ENCODE results near the gene ERAL1. TPM values are rescaled to one million over a fixed set of nuclear protein-coding genes. Genes with fewer than 3 reads are reported as not detected.

Gene ERAL1
- total RNA-seq, 6 experiments from 2014 or later: 21.6 to 47.1 (median 23.4) TPM

GRCh38 chr17:28895794-28896447, 41.1 kb downstream of the ERAL1 start:
- Histone ChIP-seq H3K27ac (peak overlapping the region; percentile 85 to 98 (median 92)), H3K4me1 (peaks cover 0 to 40% (median 15%) of the 10 kb centered on the region in 4 donors), H3K36me3 (no peaks in the 10 kb centered on the region), H3K4me3 (peak overlapping the region; percentile 90 to 93 (median 93)), H3K27me3 (no peaks in the 10 kb centered on the region), H3K9me3 (no peaks in the 10 kb centered on the region)
- no peak for DNase-seq
- no peak for ATAC-seq
- 18% methylated on average over 1 of the region's 3 CpGs for WGBS (ENCODE audit: insufficient coverage, low coverage, low lambda C conversion rate, missing lambda C conversion rate)
- intact Hi-C loops (cut with DNase I): no loop called here
- TF ChIP-seq CTCF (IDR thresholded peaks at IDR 0.05) (no peak), POLR2A (IDR thresholded peaks at IDR 0.05) (no peak)

- intact Hi-C loops (cut with DNase I): no loop called here
- TF ChIP-seq POLR2A (IDR thresholded peaks at IDR 0.05) (no peak), CTCF (IDR thresholded peaks at IDR 0.05) (no peak)
- WGBS (ENCODE audit: insufficient coverage, low coverage, low lambda C conversion rate, missing lambda C conversion rate): 3% methylated on average over 5 of the region's 5 CpGs
- no peaks in the 10 kb centered on the region for H3K36me3 ChIP-seq
- H3K9me3 ChIP-seq: no peaks in the 10 kb centered on the region
- H3K4me1 ChIP-seq: peaks cover 0 to 42% (median 15%) of the 10 kb centered on the region in 4 donors
- H3K4me3 ChIP-seq: peak overlapping the region; percentile 90 to 93 (median 93)
- no peak for ATAC-seq
- no peaks in the 10 kb centered on the region for H3K27me3 ChIP-seq
- DNase-seq: no peak
- H3K27ac ChIP-seq: peak overlapping the region; percentile 85 to 98 (median 92)
Observed at GRCh38 chr17:28896491-28896883, 41.7 kb downstream of the ERAL1 start.

- H3K36me3 ChIP-seq: no peaks in the 10 kb centered on the region
- no peaks in the 10 kb centered on the region for H3K9me3 ChIP-seq
- TF ChIP-seq POLR2A (IDR thresholded peaks at IDR 0.05): peak; percentile 74
- TF ChIP-seq CTCF (IDR thresholded peaks at IDR 0.05): peak in 3 of 4 donors; percentile 7 to 23 (median 15)
- peaks cover 0 to 47% (median 18%) of the 10 kb centered on the region in 4 donors for H3K4me1 ChIP-seq
- peak within 1 kb of the TSS; percentile 90 to 93 (median 93) for H3K4me3 ChIP-seq
- peak; percentile 74 to 84 (median 82) for ATAC-seq
- H3K27ac ChIP-seq: peak within 1 kb of the TSS; percentile 85 to 98 (median 92)
- intact Hi-C loops (cut with DNase I): no loop called here
- H3K27me3 ChIP-seq: no peaks in the 10 kb centered on the region
- 0% methylated on average over 10 of the region's 73 CpGs for WGBS (ENCODE audit: insufficient coverage, low coverage, low lambda C conversion rate, missing lambda C conversion rate)
- DNase-seq: peak; percentile 83 to 87 (median 86)
Observed at GRCh38 chr17:28896884-28897768, 42.3 kb downstream of the ERAL1 start, which contains the start of gene FLOT2. Gene FLOT2 (minus strand): TSS chr17:28897733. CDS start chr17:28897574, 159 bp downstream.

GRCh38 chr17:28897769-28898526, 43.1 kb downstream of the ERAL1 start:
- intact Hi-C loops (cut with DNase I): no loop called here
- no peak for DNase-seq

More at GRCh38 chr17:28897769-28898526, 43.1 kb downstream of the ERAL1 start:
- Histone ChIP-seq H3K9me3 (no peaks in the 10 kb centered on the region), H3K36me3 (no peaks in the 10 kb centered on the region), H3K27ac (peak overlapping the region; percentile 85 to 98 (median 92)), H3K4me1 (peaks cover 0 to 43% (median 15%) of the 10 kb centered on the region in 4 donors), H3K4me3 (peak overlapping the region; percentile 90 to 93 (median 93)), H3K27me3 (no peaks in the 10 kb centered on the region)
- 37% methylated on average over 8 of the region's 23 CpGs for WGBS (ENCODE audit: insufficient coverage, low coverage, low lambda C conversion rate, missing lambda C conversion rate)
- peak; percentile 16 for TF ChIP-seq POLR2A (IDR thresholded peaks at IDR 0.05)
- TF ChIP-seq CTCF (IDR thresholded peaks at IDR 0.05): peak in 1 of 4 donors; percentile 1
- ATAC-seq: peak in 1 of 4 donors; percentile 8
